GM10847 (cell line): ENCODE data around the gene KIAA1217.

Experiments
- POLR2A ChIP-seq: IDR thresholded peaks from 2 replicates; pipeline ENCODE4 v1.6.1; 2011; ENCODE audit not compliant: insufficient read length; ENCODE audit errors: extremely low read depth

KIAA1217 gene

GRCh38 chr10:24405635-24406034 lies 196.7 kb downstream of the KIAA1217 start:
- no peak for TF ChIP-seq POLR2A

- no peak for TF ChIP-seq POLR2A
Observed at GRCh38 chr10:24406809-24407483, 198.0 kb downstream of the KIAA1217 start.

GRCh38 chr10:24407928-24408327 lies 199.0 kb downstream of the KIAA1217 start:
- no peak for TF ChIP-seq POLR2A

GRCh38 chr10:24408365-24408764 lies 199.4 kb downstream of the KIAA1217 start:
- TF ChIP-seq POLR2A, result no peak

- TF ChIP-seq POLR2A, result no peak
Observed at GRCh38 chr10:24414597-24414996, 205.7 kb downstream of the KIAA1217 start.

- no peak for TF ChIP-seq POLR2A
Observed at GRCh38 chr10:24415455-24416125, 206.7 kb downstream of the KIAA1217 start.

- TF ChIP-seq POLR2A, result no peak
Observed at GRCh38 chr10:24416248-24416647, 207.3 kb downstream of the KIAA1217 start.

- no peak for TF ChIP-seq POLR2A
Observed at GRCh38 chr10:24417053-24417452, 208.1 kb downstream of the KIAA1217 start.

GRCh38 chr10:24418532-24418931 lies 209.6 kb downstream of the KIAA1217 start:
- no peak for TF ChIP-seq POLR2A

- no peak for TF ChIP-seq POLR2A
Observed at GRCh38 chr10:24419066-24419465, 210.1 kb downstream of the KIAA1217 start.

GRCh38 chr10:24425151-24425550 lies 216.2 kb downstream of the KIAA1217 start:
- TF ChIP-seq POLR2A, result no peak

- TF ChIP-seq POLR2A, result no peak
Observed at GRCh38 chr10:24427678-24428409, 218.9 kb downstream of the KIAA1217 start.

- TF ChIP-seq POLR2A, result no peak
Observed at GRCh38 chr10:24428410-24428782, 219.5 kb downstream of the KIAA1217 start.

- no peak for TF ChIP-seq POLR2A
Observed at GRCh38 chr10:24430591-24430990, 221.7 kb downstream of the KIAA1217 start.

- TF ChIP-seq POLR2A, result no peak
Observed at GRCh38 chr10:24432478-24433416, 223.8 kb downstream of the KIAA1217 start.
